K562 treated with DMSO at 1 percent for 48 hours (cell line): ENCODE results near the gene AGRN. TPM values are rescaled to one million over a fixed set of nuclear protein-coding genes. Genes with fewer than 3 reads are reported as not detected.

Experiments used
- total RNA-seq: library from RNA; unstranded; fragments of 300-600 nt; gene quantifications from 2 replicates; pipeline ENCODE4 v1.2.3, GENCODE V29; 2022; ENCODE audit warnings: low replicate concordance; ENCODE audit errors: extremely low read depth

The AGRN gene
- total RNA-seq = 106 TPM in 1 of 2 replicates, not detected in the other

GRCh38 chr1:1020000-1020404 is at the start of gene AGRN:
Gene AGRN (plus strand): TSS chr1:1020120. CDS start chr1:1020173, 53 bp downstream.

GRCh38 chr1:981955-982558 is 37.9 kb upstream of the AGRN start, which contains the start of gene PERM1:
Gene PERM1 (minus strand): TSS chr1:982093. CDS start chr1:981029, 1,064 bp downstream.

GRCh38 chr1:999725-1000356 is 20.1 kb upstream of the AGRN start, which contains the start of gene HES4:
Gene HES4 (minus strand): TSS chr1:1000097. CDS start chr1:999973, 124 bp downstream.

GRCh38 chr1:1013105-1013921 is 6.6 kb upstream of the AGRN start, which contains the start of gene ISG15:
Gene ISG15 (plus strand): TSS chr1:1013497. CDS start chr1:1013574, 77 bp downstream.

GRCh38 chr1:1073743-1074587 is 54.0 kb downstream of the AGRN start, which contains the start of gene RNF223:
Gene RNF223 (minus strand): TSS chr1:1074306. CDS start chr1:1072566, 1,740 bp downstream.

Other genes starting within 250 kb of the AGRN start
- not detected in 2 replicates for gene SAMD11, start 96.2 kb upstream of the AGRN start, total RNA-seq
- not detected in 2 replicates for gene NOC2L, start 60.9 kb upstream of the AGRN start, total RNA-seq
- not detected in 2 replicates for gene KLHL17, start 59.5 kb upstream of the AGRN start, total RNA-seq
- not detected in 2 replicates for gene PLEKHN1, start 53.6 kb upstream of the AGRN start, total RNA-seq
- gene PERM1, start 38.0 kb upstream of the AGRN start, total RNA-seq = not detected in 2 replicates
- not detected in 2 replicates for gene HES4, start 20.0 kb upstream of the AGRN start, total RNA-seq
- not detected in 2 replicates for gene ISG15, start 6.6 kb upstream of the AGRN start, total RNA-seq
- not detected in 2 replicates for gene RNF223, start 54.2 kb downstream of the AGRN start, total RNA-seq
- not detected in 2 replicates for gene C1orf159, start 96.0 kb downstream of the AGRN start, total RNA-seq
- not detected in 2 replicates for gene TTLL10, start 153.8 kb downstream of the AGRN start, total RNA-seq
- gene TNFRSF18, start 186.5 kb downstream of the AGRN start, total RNA-seq = not detected in 2 replicates
- not detected in 2 replicates for gene TNFRSF4, start 194.0 kb downstream of the AGRN start, total RNA-seq
- gene SDF4, start 211.9 kb downstream of the AGRN start, total RNA-seq = not detected in 2 replicates
- gene B3GALT6, start 212.1 kb downstream of the AGRN start, total RNA-seq = not detected in 2 replicates
- not detected in 2 replicates for gene C1QTNF12, start 226.6 kb downstream of the AGRN start, total RNA-seq